T-cell (primary cell): ENCODE results near the gene PARVA. TPM values are rescaled to one million over a fixed set of nuclear protein-coding genes. Genes with fewer than 3 reads are reported as not detected.

Source experiments
- ATAC-seq, 4 experiments: fragments of 200-7000 bp in 3 of 4; fragments of 150-1000 bp in 1 of 4; cut with Tn5 transposase; replicated peaks in 1 of 4; 1 replicate in 3 of 4; 2 replicates in 1 of 4; pipeline ENCODE4 v1.10.0; 2021; ENCODE audit warnings: moderate library complexity in 3 of 4, mild to moderate bottlenecking in 2 of 4, moderate number of reproducible peaks in 1 of 4
- CTCF ChIA-PET, 2 donors: fragments of 300-600 bp; sonication (Branson Sonifier 250); formaldehyde crosslinking; loops; one replicate each; lab custom pipeline; 2022; ENCODE audit warnings: antibody characterized with exemption in 2 of 2; lab: Charles Lee
- POLR2A ChIA-PET, 2 donors: fragments of 300-600 bp; sonication (Branson Sonifier 250); formaldehyde crosslinking; loops; one replicate each; lab custom pipeline; 2022; ENCODE audit warnings: antibody characterized with exemption in 2 of 2; lab: Charles Lee
- DNase-seq, 35 experiments: peaks; one replicate each; pipeline versions ENCODE4 v3.0.0 to v3.0.0-alpha.2; 2013 to 2023
- H3K27ac ChIP-seq: one replicate; pipeline ENCODE4 v1.5.1; 2013; ENCODE audit warnings: low read length
- H3K27me3 ChIP-seq, 2 experiments: replicated peaks in 1 of 2; 1 replicate in 1 of 2; 2 replicates in 1 of 2; pipeline versions ENCODE4 v1.6.1 to v1.7.0; 2013; ENCODE audit warnings: low read length in 1 of 2, mixed read lengths in 1 of 2; ENCODE audit not compliant: control insufficient read depth in 2 of 2, insufficient read depth in 2 of 2; ENCODE audit errors: extremely low read depth in 1 of 2
- H3K36me3 ChIP-seq, 2 donors: 1 replicate in 1 of 2; 2 replicates in 1 of 2; pipeline versions ENCODE4 v1.6.1 to v1.7.0; 2013; ENCODE audit warnings: low read length in 1 of 2; ENCODE audit not compliant: control insufficient read depth in 2 of 2, insufficient read depth in 1 of 2; ENCODE audit errors: extremely low read depth in 1 of 2
- H3K4me1 ChIP-seq, 2 experiments: 1 replicate in 1 of 2; 2 replicates in 1 of 2; pipeline versions ENCODE4 v1.6.1 to v1.7.0; 2013; ENCODE audit warnings: low read length in 2 of 2, mixed read lengths in 1 of 2; ENCODE audit not compliant: insufficient read depth in 2 of 2, control insufficient read depth in 1 of 2; ENCODE audit errors: extremely low read depth in 1 of 2
- H3K4me3 ChIP-seq, 2 donors: 1 replicate in 1 of 2; 2 replicates in 1 of 2; pipeline versions ENCODE4 v1.5.1 to v1.7.0; 2013; ENCODE audit warnings: mild to moderate bottlenecking in 2 of 2, low read length in 1 of 2, moderate library complexity in 1 of 2; ENCODE audit not compliant: control insufficient read depth in 1 of 2; ENCODE audit errors: extremely low read depth in 1 of 2
- H3K9me3 ChIP-seq: 2 replicates; pipeline ENCODE4 v1.7.0; 2013
- H3K27ac Mint-ChIP-seq, 2 donors: one replicate each; pipeline ENCODE4 v1.8.0; 2020 to 2021; ENCODE audit warnings: mild to moderate bottlenecking in 2 of 2, mixed read lengths in 2 of 2
- H3K27me3 Mint-ChIP-seq, 2 donors: one replicate each; pipeline ENCODE4 v1.8.0; 2021 to 2022; ENCODE audit warnings: mixed read lengths in 2 of 2
- H3K36me3 Mint-ChIP-seq: one replicate; pipeline ENCODE4 v1.8.0; 2021; ENCODE audit warnings: mixed read lengths
- H3K4me1 Mint-ChIP-seq, 3 donors: one replicate each; pipeline ENCODE4 v1.8.0; 2020 to 2022; ENCODE audit warnings: mixed read lengths in 3 of 3, mild to moderate bottlenecking in 1 of 3
- H3K4me3 Mint-ChIP-seq, 3 donors: one replicate each; pipeline ENCODE4 v1.8.0; 2020 to 2022; ENCODE audit warnings: mild to moderate bottlenecking in 3 of 3, mixed read lengths in 3 of 3, moderate library complexity in 3 of 3
- H3K9me3 Mint-ChIP-seq, 3 donors: one replicate each; pipeline ENCODE4 v1.8.0; 2020 to 2022; ENCODE audit warnings: mixed read lengths in 3 of 3
- WGBS: methylation state at CpG from one replicate; pipeline ENCODE4 v1.1.5; 2013; ENCODE audit warnings: missing lambda C conversion rate; ENCODE audit not compliant: insufficient coverage; 5-methylcytosine and 5-hydroxymethylcytosine counted together
- total RNA-seq, 35 experiments: library from RNA in 6 of 35; stranded (reverse) in 6 of 35; fragments of 120-200 nt in 1 of 35; gene quantifications; one replicate each; pipeline versions ENCODE4 v1.2.1 to v1.2.4 and lab custom pipeline; 2013 to 2026

The PARVA gene
- total RNA-seq, 5 donors from 2014 or later (not counting 1 experiment from before 2014, with no cell fraction given): 0.41 to 0.93 (median 0.75) TPM

DNA sequence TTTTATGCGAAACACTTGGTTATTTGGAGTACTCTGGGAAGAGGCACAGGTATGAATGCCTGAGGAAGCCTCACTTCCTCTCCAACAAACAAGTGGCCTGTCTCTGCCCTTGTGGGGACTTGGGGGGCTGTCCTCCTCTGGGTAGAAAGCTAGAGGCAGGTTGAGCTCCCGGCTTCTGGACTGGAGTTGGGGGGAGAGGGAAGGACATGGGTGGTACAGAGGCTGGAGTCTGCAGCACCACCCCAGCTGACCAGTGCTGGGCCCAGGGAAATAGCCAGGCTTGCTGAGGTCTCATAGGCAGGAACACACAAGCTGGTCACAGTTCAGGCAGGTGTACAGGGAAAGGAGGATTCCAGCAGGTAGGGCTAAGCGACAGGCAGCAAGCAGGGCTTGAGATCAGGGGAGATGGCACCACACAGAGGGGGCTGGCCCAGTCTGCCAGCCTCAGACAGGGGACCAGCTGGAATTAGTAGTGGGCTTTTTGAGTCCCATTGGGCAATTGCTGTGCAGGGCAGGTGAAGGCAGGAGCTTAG, 161.6 kb downstream of the PARVA start:
- Mint-ChIP-seq H3K27ac (no peak overlapping the region), H3K27me3 (peaks cover 19 to 22% of the 10 kb centered on the region in 2 donors), H3K9me3 (no peaks in the 10 kb centered on the region), H3K36me3 (no peaks in the 10 kb centered on the region), H3K4me3 (no peak overlapping the region), H3K4me1 (no peaks in the 10 kb centered on the region)
- no peaks in the 10 kb centered on the region for H3K36me3 ChIP-seq
- H3K4me3 ChIP-seq: no peak overlapping the region
- 85% methylated on average over 2 of the region's 3 CpGs for WGBS
- no peak overlapping the region for H3K27ac ChIP-seq
- POLR2A ChIA-PET: no interaction called here
- no peaks in the 10 kb centered on the region for H3K4me1 ChIP-seq
- H3K9me3 ChIP-seq: no peaks in the 10 kb centered on the region
- CTCF ChIA-PET: no interaction called here
- peaks cover 0 to 25% of the 10 kb centered on the region in 2 experiments for H3K27me3 ChIP-seq
- ATAC-seq: no peak
- DNase-seq: no peak

DNA sequence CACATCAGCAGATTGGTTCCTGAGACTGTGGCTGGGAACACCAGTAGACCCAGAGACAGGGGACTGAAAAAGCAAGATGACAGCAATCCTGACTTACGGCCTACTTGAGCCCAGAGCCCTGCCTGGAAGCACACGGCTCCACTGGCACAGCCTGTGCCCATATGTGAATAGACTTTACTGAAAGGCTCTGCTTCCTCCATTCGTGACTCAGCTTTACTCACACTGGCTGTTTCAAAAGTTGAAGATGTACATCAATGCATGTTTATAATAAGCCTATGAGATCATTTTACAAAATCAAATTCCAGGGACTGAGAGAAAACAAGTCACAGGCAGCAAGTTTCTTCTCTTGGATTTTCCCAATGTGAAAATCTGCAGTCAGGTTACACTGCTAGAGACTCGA, 162.2 kb downstream of the PARVA start:
- ChIA-PET POLR2A (no interaction called here), CTCF (no interaction called here)
- 54% methylated on average over 1 of the region's 4 CpGs for WGBS
- Mint-ChIP-seq H3K9me3 (no peaks in the 10 kb centered on the region), H3K27ac (no peak overlapping the region), H3K36me3 (no peaks in the 10 kb centered on the region), H3K4me3 (no peak overlapping the region), H3K4me1 (no peaks in the 10 kb centered on the region), H3K27me3 (peaks cover 20 to 22% of the 10 kb centered on the region in 2 donors)
- Histone ChIP-seq H3K27ac (no peak overlapping the region), H3K9me3 (no peaks in the 10 kb centered on the region), H3K27me3 (peaks cover 0 to 27% of the 10 kb centered on the region in 2 experiments), H3K36me3 (no peaks in the 10 kb centered on the region), H3K4me3 (no peak overlapping the region), H3K4me1 (no peaks in the 10 kb centered on the region)
- no peak for ATAC-seq
- no peak for DNase-seq

DNA sequence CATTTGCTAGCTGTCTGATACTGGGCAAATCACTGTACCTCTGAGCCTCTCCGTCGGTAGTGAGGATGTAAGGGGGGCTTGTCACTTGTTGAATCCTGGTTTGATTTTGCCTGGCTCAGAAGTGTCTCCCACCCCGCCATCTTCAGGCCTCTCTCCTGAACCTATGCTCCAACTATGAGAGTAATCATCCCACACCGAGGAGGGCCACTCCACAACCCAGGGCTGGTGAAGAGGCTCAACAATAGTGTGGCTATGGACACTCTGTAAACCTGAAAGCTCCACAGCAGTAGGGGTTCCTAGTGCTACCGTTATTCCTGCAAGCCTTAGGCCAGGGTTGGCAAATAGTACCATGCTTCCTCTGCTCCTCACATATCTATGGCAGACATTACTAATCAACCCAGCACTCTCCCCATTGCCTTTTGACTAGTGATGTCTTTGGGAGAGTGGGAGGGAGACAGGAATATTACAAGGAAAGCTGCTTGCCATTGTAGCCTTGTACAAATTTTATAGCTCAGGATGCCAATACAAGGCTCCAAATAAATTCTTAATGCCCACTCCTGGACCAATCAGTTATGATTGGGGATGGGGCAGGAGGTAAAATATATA, 162.8 kb downstream of the PARVA start:
- H3K27me3 Mint-ChIP-seq: peaks cover 20 to 22% of the 10 kb centered on the region in 2 donors
- H3K27ac Mint-ChIP-seq: no peak overlapping the region
- ATAC-seq: no peak
- no peaks in the 10 kb centered on the region for H3K36me3 ChIP-seq
- peaks cover 0 to 27% of the 10 kb centered on the region in 2 experiments for H3K27me3 ChIP-seq
- POLR2A ChIA-PET: no interaction called here
- no peak overlapping the region for H3K27ac ChIP-seq
- H3K9me3 ChIP-seq: no peaks in the 10 kb centered on the region
- CTCF ChIA-PET: no interaction called here
- no peaks in the 10 kb centered on the region for H3K4me1 Mint-ChIP-seq
- no peaks in the 10 kb centered on the region for H3K36me3 Mint-ChIP-seq
- no peak overlapping the region for H3K4me3 Mint-ChIP-seq
- no peaks in the 10 kb centered on the region for H3K9me3 Mint-ChIP-seq
- no peak overlapping the region for H3K4me3 ChIP-seq
- 63% methylated on average over 2 of the region's 5 CpGs for WGBS
- DNase-seq: no peak
- no peaks in the 10 kb centered on the region for H3K4me1 ChIP-seq

DNA sequence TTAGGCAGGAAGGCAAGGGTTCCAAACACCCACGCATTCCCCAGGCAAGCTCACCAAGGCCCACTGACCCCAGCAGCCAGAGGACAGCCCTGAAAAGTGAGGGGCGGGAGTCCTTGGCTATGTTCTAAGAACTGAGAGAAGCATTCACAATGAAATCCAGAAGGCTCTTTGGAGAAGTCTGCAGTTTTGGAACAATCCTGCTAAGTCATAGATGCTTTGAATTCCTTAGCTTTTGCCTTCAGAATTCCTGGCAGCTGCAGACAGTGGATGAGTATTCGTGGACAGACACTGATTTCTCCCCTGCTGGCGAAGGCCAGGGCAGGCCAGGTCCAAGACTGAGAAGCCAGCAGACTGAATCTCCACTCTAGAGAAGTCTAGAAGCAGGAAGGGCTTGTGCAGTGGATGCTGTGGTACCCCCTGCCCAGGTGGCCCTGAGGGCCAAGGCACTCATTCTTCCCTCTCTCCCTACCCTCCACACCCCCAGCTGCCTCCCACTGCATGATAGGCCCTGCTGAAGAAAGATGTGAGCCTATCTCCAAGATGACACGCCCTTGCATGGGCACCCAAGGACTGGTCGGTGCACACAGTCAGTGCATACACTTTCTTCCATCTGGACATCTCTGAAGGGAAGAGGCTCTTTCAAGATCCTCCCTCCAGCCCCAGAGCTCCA, 163.7 kb downstream of the PARVA start:
- DNase-seq (no peak), ATAC-seq (no peak)
- ChIA-PET POLR2A (no interaction called here), CTCF (no interaction called here)
- Mint-ChIP-seq H3K4me3 (no peak overlapping the region), H3K36me3 (no peaks in the 10 kb centered on the region), H3K27ac (no peak overlapping the region), H3K9me3 (no peaks in the 10 kb centered on the region), H3K4me1 (no peaks in the 10 kb centered on the region), H3K27me3 (peaks cover 18 to 21% of the 10 kb centered on the region in 2 donors)
- no peaks in the 10 kb centered on the region for H3K36me3 ChIP-seq
- H3K9me3 ChIP-seq: no peaks in the 10 kb centered on the region
- H3K4me1 ChIP-seq: no peaks in the 10 kb centered on the region
- WGBS: 72% methylated on average over 5 of the region's 6 CpGs
- H3K27ac ChIP-seq: no peak overlapping the region
- peaks cover 0 to 27% of the 10 kb centered on the region in 2 experiments for H3K27me3 ChIP-seq
- no peak overlapping the region for H3K4me3 ChIP-seq

DNA sequence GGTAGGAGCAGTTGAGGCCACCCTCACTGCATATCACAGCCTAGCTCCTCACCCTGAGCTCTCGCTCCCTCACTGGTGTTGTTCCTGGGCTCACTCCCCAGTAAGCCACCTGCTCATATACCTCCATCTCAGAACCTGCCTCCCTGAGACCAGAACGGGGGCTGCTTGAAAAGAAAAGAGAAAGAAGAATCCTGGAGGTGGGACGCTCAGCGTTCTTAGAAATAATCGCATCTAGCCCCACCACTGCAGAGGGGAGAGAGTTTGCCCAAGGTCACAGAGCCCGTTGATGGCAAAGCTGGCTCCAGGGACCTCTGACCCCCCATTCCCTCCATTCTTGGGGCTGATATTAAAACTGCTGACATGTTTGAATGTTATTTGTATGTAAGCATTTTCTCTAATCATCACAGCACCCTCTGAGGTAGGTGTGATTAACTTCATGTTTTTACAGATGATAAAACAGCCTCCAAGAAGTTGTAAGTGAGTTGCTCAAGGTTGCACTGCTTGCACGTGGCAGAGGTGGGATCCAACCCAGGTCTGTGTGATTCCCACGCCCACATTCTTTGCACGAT, 164.3 kb downstream of the PARVA start:
- no CpG with 5 or more reads among the region's 9 CpGs for WGBS
- no peaks in the 10 kb centered on the region for H3K9me3 ChIP-seq
- H3K27ac ChIP-seq: no peak overlapping the region
- Mint-ChIP-seq H3K9me3 (no peaks in the 10 kb centered on the region), H3K4me3 (no peak overlapping the region), H3K27ac (no peak overlapping the region), H3K4me1 (no peaks in the 10 kb centered on the region), H3K36me3 (no peaks in the 10 kb centered on the region), H3K27me3 (peaks cover 12 to 15% of the 10 kb centered on the region in 2 donors)
- POLR2A ChIA-PET: no interaction called here
- H3K4me3 ChIP-seq: no peak overlapping the region
- H3K36me3 ChIP-seq: no peaks in the 10 kb centered on the region
- ATAC-seq (no peak), DNase-seq (no peak)
- no peaks in the 10 kb centered on the region for H3K4me1 ChIP-seq
- CTCF ChIA-PET: no interaction called here
- H3K27me3 ChIP-seq: peaks cover 0 to 25% of the 10 kb centered on the region in 2 experiments

DNA sequence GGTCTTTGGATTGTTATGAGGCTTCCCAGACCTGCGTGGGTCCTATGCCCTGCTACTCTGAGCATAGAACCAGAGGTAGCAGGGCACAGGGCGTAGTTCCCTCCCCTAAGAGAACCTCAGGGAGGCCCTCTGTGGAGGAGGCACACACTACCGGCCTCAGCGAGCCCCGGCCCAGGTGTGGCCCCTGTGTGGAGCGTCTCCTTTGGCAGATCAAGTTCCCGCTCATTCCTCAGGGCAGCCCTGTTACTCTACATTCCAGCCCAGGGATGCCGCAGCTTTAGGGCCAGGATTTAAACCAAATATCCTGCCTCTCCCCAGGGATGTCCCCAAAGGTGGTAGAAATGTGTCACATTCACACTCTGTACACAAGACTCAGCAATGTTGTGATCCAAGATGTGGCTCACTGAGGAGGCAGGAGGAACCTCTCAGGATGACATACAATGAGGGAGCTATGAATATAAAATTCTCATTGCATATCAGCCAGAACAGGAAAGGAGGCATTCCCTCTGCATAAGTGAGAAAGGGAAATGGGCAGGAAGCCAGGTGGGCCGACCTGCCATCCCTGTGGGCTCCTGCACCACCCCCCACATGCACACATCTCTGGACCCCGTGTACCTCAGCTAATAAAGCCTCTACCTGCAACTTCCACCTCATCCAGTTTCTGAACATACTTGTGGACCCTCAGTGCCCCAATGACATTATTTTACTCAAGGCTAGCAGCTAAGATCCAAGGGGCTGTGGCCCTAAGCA, 165.0 kb downstream of the PARVA start:
- Mint-ChIP-seq H3K4me3 (no peak overlapping the region), H3K27ac (no peak overlapping the region), H3K9me3 (no peaks in the 10 kb centered on the region), H3K27me3 (peaks cover 7 to 9% of the 10 kb centered on the region in 2 donors), H3K36me3 (no peaks in the 10 kb centered on the region), H3K4me1 (no peaks in the 10 kb centered on the region)
- ChIA-PET CTCF (no interaction called here), POLR2A (no interaction called here)
- DNase-seq (no peak), ATAC-seq (no peak)
- H3K36me3 ChIP-seq: no peaks in the 10 kb centered on the region
- WGBS: 49% methylated on average over 9 of the region's 10 CpGs
- peaks cover 0 to 24% of the 10 kb centered on the region in 2 experiments for H3K27me3 ChIP-seq
- H3K27ac ChIP-seq: no peak overlapping the region
- H3K4me3 ChIP-seq: no peak overlapping the region
- no peaks in the 10 kb centered on the region for H3K4me1 ChIP-seq
- H3K9me3 ChIP-seq: no peaks in the 10 kb centered on the region
